Measurements from ENCODE around the gene CCNI. TPM values are rescaled to one million over a fixed set of nuclear protein-coding genes. Genes with fewer than 3 reads are reported as not detected.

Gene CCNI
- total RNA-seq, 1 experiment from 2014 or later = 105 TPM

GRCh38 chr4:77003400-77003799 is 72.4 kb downstream of the CCNI start:
- no peaks in the 10 kb centered on the region for H4K20me1 ChIP-seq (ENCODE audit: insufficient read depth, low read depth, low read length)
- no peak overlapping the region for H3K27ac ChIP-seq (ENCODE audit: low read length)
- DNase-seq = no peak
- no peak overlapping the region for H2AFZ ChIP-seq (ENCODE audit: low read length)
- H3K4me1 ChIP-seq (ENCODE audit: low read length) = no peaks in the 10 kb centered on the region
- H3K36me3 ChIP-seq (ENCODE audit: insufficient read depth, low read length) = peaks cover 2% of the 10 kb centered on the region; the same call in 1 of the 2 replicates
- no peaks in the 10 kb centered on the region for H3K79me2 ChIP-seq (ENCODE audit: low read length)
- H3K9ac ChIP-seq (ENCODE audit: low read length) = no peak overlapping the region
- no peak overlapping the region for H3K4me2 ChIP-seq (ENCODE audit: low read depth, low read length, poor library complexity, severe bottlenecking)
- no peaks in the 10 kb centered on the region for H3K9me2 ChIP-seq (replicated peaks; ENCODE audit: insufficient read depth, low read length)
- H3K9me3 ChIP-seq (ENCODE audit: low read length) = no peaks in the 10 kb centered on the region
- H3K4me3 ChIP-seq (ENCODE audit: low read length) = no peak overlapping the region
- no peaks in the 10 kb centered on the region for H3K27me3 ChIP-seq (ENCODE audit: low read length)

- Histone ChIP-seq H3K9ac (ENCODE audit: low read length) (no peak overlapping the region), H3K27ac (ENCODE audit: low read length) (no peak overlapping the region), H3K4me2 (ENCODE audit: low read depth, low read length, poor library complexity, severe bottlenecking) (no peak overlapping the region)
Observed at GRCh38 chr4:77002321-77003107, 73.3 kb downstream of the CCNI start.

GRCh38 chr4:77001907-77002306 is 73.9 kb downstream of the CCNI start:
- Histone ChIP-seq H3K27me3 (ENCODE audit: low read length) (no peaks in the 10 kb centered on the region), H3K9me2 (replicated peaks; ENCODE audit: insufficient read depth, low read length) (no peaks in the 10 kb centered on the region), H3K4me1 (ENCODE audit: low read length) (no peaks in the 10 kb centered on the region), H3K36me3 (ENCODE audit: insufficient read depth, low read length) (peaks cover 2% of the 10 kb centered on the region; the same call in 1 of the 2 replicates), H3K9me3 (ENCODE audit: low read length) (no peaks in the 10 kb centered on the region), H3K9ac (ENCODE audit: low read length) (no peak overlapping the region), H3K4me2 (ENCODE audit: low read depth, low read length, poor library complexity, severe bottlenecking) (no peak overlapping the region), H3K4me3 (ENCODE audit: low read length) (no peak overlapping the region), H4K20me1 (ENCODE audit: insufficient read depth, low read depth, low read length) (no peaks in the 10 kb centered on the region), H3K27ac (ENCODE audit: low read length) (no peak overlapping the region), H3K79me2 (ENCODE audit: low read length) (no peaks in the 10 kb centered on the region), H2AFZ (ENCODE audit: low read length) (no peak overlapping the region)
- no peak for DNase-seq

More at GRCh38 chr4:77002321-77003107, 73.3 kb downstream of the CCNI start:
- Histone ChIP-seq H4K20me1 (ENCODE audit: insufficient read depth, low read depth, low read length) (no peaks in the 10 kb centered on the region), H3K27me3 (ENCODE audit: low read length) (no peaks in the 10 kb centered on the region), H3K4me1 (ENCODE audit: low read length) (no peaks in the 10 kb centered on the region), H2AFZ (ENCODE audit: low read length) (no peak overlapping the region), H3K9me3 (ENCODE audit: low read length) (no peaks in the 10 kb centered on the region), H3K79me2 (ENCODE audit: low read length) (no peaks in the 10 kb centered on the region), H3K9me2 (replicated peaks; ENCODE audit: insufficient read depth, low read length) (no peaks in the 10 kb centered on the region), H3K4me3 (ENCODE audit: low read length) (no peak overlapping the region), H3K36me3 (ENCODE audit: insufficient read depth, low read length) (peaks cover 2% of the 10 kb centered on the region; the same call in 1 of the 2 replicates)
- no peak for DNase-seq

GRCh38 chr4:76998251-76998901 is 77.4 kb downstream of the CCNI start:
- no peak overlapping the region for H3K4me2 ChIP-seq (ENCODE audit: low read depth, low read length, poor library complexity, severe bottlenecking)
- H3K36me3 ChIP-seq (ENCODE audit: insufficient read depth, low read length) = no peaks in the 10 kb centered on the region; the same call in 1 of the 2 replicates
- no peak overlapping the region for H3K9ac ChIP-seq (ENCODE audit: low read length)
- 0 out of 2 replicates have a peak, but pooled peaks cover 3% of the 10 kb centered on the region for H3K4me1 ChIP-seq (ENCODE audit: low read length)
- no peak overlapping the region for H3K4me3 ChIP-seq (ENCODE audit: low read length)
- H4K20me1 ChIP-seq (ENCODE audit: insufficient read depth, low read depth, low read length) = no peaks in the 10 kb centered on the region
- H2AFZ ChIP-seq (ENCODE audit: low read length) = no peak overlapping the region
- H3K9me2 ChIP-seq (replicated peaks; ENCODE audit: insufficient read depth, low read length) = no peaks in the 10 kb centered on the region
- no peaks in the 10 kb centered on the region for H3K27me3 ChIP-seq (ENCODE audit: low read length)
- no peaks in the 10 kb centered on the region for H3K9me3 ChIP-seq (ENCODE audit: low read length)
- no peak for DNase-seq
- H3K27ac ChIP-seq (ENCODE audit: low read length) = no peak overlapping the region
- no peaks in the 10 kb centered on the region; the same call in 1 of the 2 replicates for H3K79me2 ChIP-seq (ENCODE audit: low read length)

- Histone ChIP-seq H3K9me3 (ENCODE audit: low read length) (no peaks in the 10 kb centered on the region), H3K79me2 (ENCODE audit: low read length) (peaks cover 5% of the 10 kb centered on the region), H3K4me1 (ENCODE audit: low read length) (0 out of 2 replicates have a peak, but pooled peaks cover 3% of the 10 kb centered on the region), H3K9me2 (replicated peaks; ENCODE audit: insufficient read depth, low read length) (no peaks in the 10 kb centered on the region), H3K4me3 (ENCODE audit: low read length) (no peak overlapping the region), H2AFZ (ENCODE audit: low read length) (no peak overlapping the region), H4K20me1 (ENCODE audit: insufficient read depth, low read depth, low read length) (no peaks in the 10 kb centered on the region), H3K36me3 (ENCODE audit: insufficient read depth, low read length) (no peaks in the 10 kb centered on the region; the same call in 1 of the 2 replicates), H3K9ac (ENCODE audit: low read length) (no peak overlapping the region), H3K4me2 (ENCODE audit: low read depth, low read length, poor library complexity, severe bottlenecking) (no peak overlapping the region), H3K27me3 (ENCODE audit: low read length) (no peaks in the 10 kb centered on the region), H3K27ac (ENCODE audit: low read length) (no peak overlapping the region)
- DNase-seq = no peak
Observed at GRCh38 chr4:76997532-76997931, 78.3 kb downstream of the CCNI start.

Other genes with a start within 250 kb of the CCNI start
- gene SOWAHB, start 177.8 kb downstream of the CCNI start, total RNA-seq (2014; rRNA removed; shearing (Covaris generic); ENCODE audit: low replicate concordance) = not detected in 2 replicates
- 21.2 and 45.1 TPM in 2 replicates for gene SEPTIN11, start 126.2 kb downstream of the CCNI start, total RNA-seq (2014; rRNA removed; shearing (Covaris generic); ENCODE audit: low replicate concordance)
- gene CCNG2, start 81.2 kb upstream of the CCNI start, total RNA-seq (2014; rRNA removed; shearing (Covaris generic); ENCODE audit: low replicate concordance) = 11.8 and 38.8 TPM in 2 replicates

Measured in Karpas-422 (cell line).